ENCODE results near the gene NPHS2.

The NPHS2 gene

DNA sequence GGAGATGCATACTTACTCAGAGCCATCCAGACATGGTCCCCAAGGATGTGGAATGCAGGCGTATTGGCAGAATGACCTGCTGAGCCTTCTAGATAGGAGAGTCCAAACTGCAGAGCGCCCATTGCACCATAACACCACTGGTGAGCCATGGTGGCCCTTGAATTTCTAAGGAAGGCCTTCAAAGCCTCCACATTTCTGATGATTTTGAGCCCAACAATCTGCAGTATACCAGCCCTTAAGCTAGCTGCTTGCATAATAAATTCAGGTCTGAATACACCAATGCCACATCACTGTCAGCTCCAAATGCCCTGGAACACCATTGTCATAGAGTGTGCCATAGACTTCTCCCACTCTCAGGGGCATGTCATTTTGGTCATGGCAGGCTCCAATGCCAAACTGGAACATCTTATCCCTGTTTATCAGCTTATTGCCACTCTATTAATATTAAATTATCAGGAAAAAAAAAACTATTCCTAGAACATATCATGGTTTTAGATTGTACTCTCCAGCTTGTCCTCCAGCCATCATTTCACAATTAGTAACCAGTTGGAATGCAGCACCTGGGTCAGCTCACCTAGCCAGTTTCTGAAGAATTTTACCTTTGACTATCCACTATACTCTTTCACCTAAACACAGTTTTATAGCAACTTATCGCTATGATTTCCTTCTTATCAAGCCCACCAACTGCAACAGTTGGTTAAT is 26.9 kb downstream of the NPHS2 start:
- Histone ChIP-seq H3K9me2 (replicated peaks; ENCODE audit: control insufficient read depth, low read length) (no peaks in the 10 kb centered on the region), H3K27ac (ENCODE audit: low read depth, low read length) (no peak overlapping the region), H3K36me3 (ENCODE audit: control insufficient read depth, low read length) (no peaks in the 10 kb centered on the region), H3K4me3 (ENCODE audit: low read length) (no peak overlapping the region), H3F3A (ENCODE audit: control insufficient read depth, insufficient read depth) (no peaks in the 10 kb centered on the region), H4K20me1 (ENCODE audit: control insufficient read depth, insufficient read depth, low read depth, low read length) (no peaks in the 10 kb centered on the region), H3K9me3 (ENCODE audit: control insufficient read depth, insufficient read depth, low read length) (no peaks in the 10 kb centered on the region), H3K4me1 (ENCODE audit: control insufficient read depth, low read length) (no peaks in the 10 kb centered on the region), H3K27me3 (ENCODE audit: control insufficient read depth, low read length) (no peaks in the 10 kb centered on the region), H3K79me2 (ENCODE audit: control insufficient read depth, low read length) (no peaks in the 10 kb centered on the region), H3K4me2 (ENCODE audit: low read length) (no peak overlapping the region)
- TF ChIP-seq, protein P1, sequence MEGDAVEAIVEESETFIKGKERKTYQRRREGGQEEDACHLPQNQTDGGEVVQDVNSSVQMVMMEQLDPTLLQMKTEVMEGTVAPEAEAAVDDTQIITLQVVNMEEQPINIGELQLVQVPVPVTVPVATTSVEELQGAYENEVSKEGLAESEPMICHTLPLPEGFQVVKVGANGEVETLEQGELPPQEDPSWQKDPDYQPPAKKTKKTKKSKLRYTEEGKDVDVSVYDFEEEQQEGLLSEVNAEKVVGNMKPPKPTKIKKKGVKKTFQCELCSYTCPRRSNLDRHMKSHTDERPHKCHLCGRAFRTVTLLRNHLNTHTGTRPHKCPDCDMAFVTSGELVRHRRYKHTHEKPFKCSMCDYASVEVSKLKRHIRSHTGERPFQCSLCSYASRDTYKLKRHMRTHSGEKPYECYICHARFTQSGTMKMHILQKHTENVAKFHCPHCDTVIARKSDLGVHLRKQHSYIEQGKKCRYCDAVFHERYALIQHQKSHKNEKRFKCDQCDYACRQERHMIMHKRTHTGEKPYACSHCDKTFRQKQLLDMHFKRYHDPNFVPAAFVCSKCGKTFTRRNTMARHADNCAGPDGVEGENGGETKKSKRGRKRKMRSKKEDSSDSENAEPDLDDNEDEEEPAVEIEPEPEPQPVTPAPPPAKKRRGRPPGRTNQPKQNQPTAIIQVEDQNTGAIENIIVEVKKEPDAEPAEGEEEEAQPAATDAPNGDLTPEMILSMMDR (IDR thresholded peaks at IDR 0.05; ENCODE audit: low read depth, low read length, poor library complexity, severe bottlenecking), result no peak
- no peak for TF ChIP-seq EZH2phosphoT487 (IDR thresholded peaks at IDR 0.05; ENCODE audit: borderline replicate concordance, low read length)

DNA sequence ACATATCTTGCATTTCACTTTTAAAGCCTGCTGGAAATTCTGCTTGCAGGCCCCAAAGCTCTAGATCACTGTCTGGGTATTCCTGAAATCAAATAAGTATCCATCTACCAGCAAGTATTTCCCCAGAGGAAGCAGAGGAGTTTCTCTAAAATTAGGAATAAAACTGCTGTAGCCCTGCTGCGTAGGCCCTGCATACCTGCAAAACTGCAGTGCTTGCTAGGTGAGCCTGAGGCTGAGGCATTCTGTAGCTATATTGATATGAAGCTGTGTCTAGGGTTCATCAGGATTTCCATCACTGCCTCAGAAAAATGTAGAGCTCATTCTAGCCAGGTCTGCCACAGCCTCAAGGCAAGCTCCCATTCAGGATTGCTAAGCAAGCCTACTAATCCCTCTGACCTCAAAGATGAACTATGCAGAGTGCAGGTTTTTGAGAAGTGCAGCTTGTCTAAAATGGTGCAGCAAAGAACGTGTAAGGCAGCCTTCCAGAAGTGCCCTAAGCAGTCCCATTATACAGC is 28.7 kb downstream of the NPHS2 start:
- Histone ChIP-seq H3K27me3 (ENCODE audit: control insufficient read depth, low read length) (no peaks in the 10 kb centered on the region), H3K79me2 (ENCODE audit: control insufficient read depth, low read length) (no peaks in the 10 kb centered on the region), H3K9me3 (ENCODE audit: control insufficient read depth, insufficient read depth, low read length) (no peaks in the 10 kb centered on the region), H3K4me1 (ENCODE audit: control insufficient read depth, low read length) (no peaks in the 10 kb centered on the region), H3K4me3 (ENCODE audit: low read length) (no peak overlapping the region), H4K20me1 (ENCODE audit: control insufficient read depth, insufficient read depth, low read depth, low read length) (no peaks in the 10 kb centered on the region), H3K27ac (ENCODE audit: low read depth, low read length) (no peak overlapping the region), H3K36me3 (ENCODE audit: control insufficient read depth, low read length) (no peaks in the 10 kb centered on the region), H3K9me2 (replicated peaks; ENCODE audit: control insufficient read depth, low read length) (no peaks in the 10 kb centered on the region), H3F3A (ENCODE audit: control insufficient read depth, insufficient read depth) (no peaks in the 10 kb centered on the region), H3K4me2 (ENCODE audit: low read length) (no peak overlapping the region)
- TF ChIP-seq, protein P1 (IDR thresholded peaks at IDR 0.05; ENCODE audit: low read depth, low read length, poor library complexity, severe bottlenecking), result no peak
- TF ChIP-seq EZH2phosphoT487 (IDR thresholded peaks at IDR 0.05; ENCODE audit: borderline replicate concordance, low read length), result no peak

DNA sequence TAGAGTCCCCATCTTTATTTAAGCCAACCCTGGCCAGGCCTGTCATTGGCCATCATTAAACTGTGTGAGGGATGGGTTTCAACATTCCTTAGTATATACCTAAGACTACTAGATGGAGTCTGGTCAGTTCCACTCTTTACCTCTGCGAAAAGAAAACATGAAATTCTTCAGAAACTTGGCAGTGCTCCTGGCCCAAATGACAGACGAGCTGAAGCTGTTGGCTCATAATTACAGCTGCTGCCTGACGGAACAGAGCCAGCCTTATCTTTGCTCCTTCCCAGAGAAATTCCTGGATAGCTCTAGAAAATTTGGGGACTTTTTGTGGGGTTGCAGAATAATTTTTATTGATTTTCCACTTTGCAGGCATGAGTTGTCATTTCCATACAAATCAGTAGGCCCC is 30.4 kb downstream of the NPHS2 start:
- TF ChIP-seq, protein P1 (IDR thresholded peaks at IDR 0.05; ENCODE audit: low read depth, low read length, poor library complexity, severe bottlenecking), result no peak
- no peak for TF ChIP-seq EZH2phosphoT487 (IDR thresholded peaks at IDR 0.05; ENCODE audit: borderline replicate concordance, low read length)
- H3K27ac ChIP-seq (ENCODE audit: low read depth, low read length), result no peak overlapping the region

More for the DNA sequence above, 30.4 kb downstream of the NPHS2 start:
- no peaks in the 10 kb centered on the region for H3K36me3 ChIP-seq (ENCODE audit: control insufficient read depth, low read length)
- H3K4me3 ChIP-seq (ENCODE audit: low read length), result no peak overlapping the region
- no peaks in the 10 kb centered on the region for H3K9me3 ChIP-seq (ENCODE audit: control insufficient read depth, insufficient read depth, low read length)
- no peaks in the 10 kb centered on the region for H3K4me1 ChIP-seq (ENCODE audit: control insufficient read depth, low read length)
- H3K27me3 ChIP-seq (ENCODE audit: control insufficient read depth, low read length), result no peaks in the 10 kb centered on the region
- no peak overlapping the region for H3K4me2 ChIP-seq (ENCODE audit: low read length)
- no peaks in the 10 kb centered on the region for H3K9me2 ChIP-seq (replicated peaks; ENCODE audit: control insufficient read depth, low read length)
- H3K79me2 ChIP-seq (ENCODE audit: control insufficient read depth, low read length), result no peaks in the 10 kb centered on the region
- no peaks in the 10 kb centered on the region for H4K20me1 ChIP-seq (ENCODE audit: control insufficient read depth, insufficient read depth, low read depth, low read length)
- H3F3A ChIP-seq (ENCODE audit: control insufficient read depth, insufficient read depth), result no peaks in the 10 kb centered on the region

All from DOHH2 (cell line).